ENCODE results near the gene IQCC.

DNA sequence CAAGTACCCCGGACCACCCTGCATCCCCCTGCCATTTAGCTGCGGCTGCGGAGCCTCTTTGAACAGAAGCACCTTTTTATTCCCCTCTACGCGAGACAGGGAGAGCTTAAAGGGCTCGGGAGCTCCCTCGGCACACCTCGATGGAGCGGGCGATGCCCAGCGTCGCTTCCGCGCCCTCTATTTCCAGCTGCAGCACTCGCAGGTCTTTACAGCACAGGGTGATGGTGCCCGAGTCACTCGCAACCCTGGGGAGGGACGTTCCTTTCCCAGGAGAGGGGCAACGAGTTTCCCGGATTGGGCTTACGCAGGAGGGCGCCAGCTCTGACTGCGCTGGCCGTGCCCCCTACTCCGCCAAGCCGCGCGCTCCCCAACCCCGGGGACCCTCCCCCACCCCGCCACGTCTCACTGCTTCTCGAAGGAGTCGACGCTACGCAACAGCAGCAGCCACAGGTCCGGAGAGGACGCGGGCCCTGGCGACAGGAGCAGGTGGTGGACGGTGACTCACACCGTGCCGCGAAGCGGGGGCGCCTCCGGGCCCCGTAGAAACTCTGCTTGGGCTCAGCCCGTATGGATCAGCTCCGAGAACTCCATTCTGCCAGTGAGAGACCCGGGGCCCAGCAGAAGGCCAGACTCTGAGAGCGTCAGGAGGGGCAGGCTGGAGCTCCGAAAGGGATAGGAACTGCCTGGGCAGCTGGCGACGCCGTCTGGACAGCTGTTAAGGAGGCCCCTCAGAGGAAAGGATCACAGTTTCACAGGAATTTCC lies 35.7 kb downstream of the IQCC start:
- TF ChIP-seq POLR2A (IDR thresholded peaks at IDR 0.05; ENCODE audit: low read length) = no peak
- TF ChIP-seq GATA1 (IDR thresholded peaks at IDR 0.05; ENCODE audit: low read depth, low read length) = no peak

Measured in erythroblast (primary cell).